Pulmonary artery endothelial cell (primary cell): ENCODE data around the gene NDUFA13. TPM values are rescaled to one million over a fixed set of nuclear protein-coding genes. Genes with fewer than 3 reads are reported as not detected.

ENCODE experiments used
- DNase-seq: peaks from one replicate; pipeline ENCODE4 v3.0.0-alpha.2; 2011; ENCODE audit warnings: low read depth, low spot score
- total RNA-seq: library from RNA; depleted of rRNA; stranded (reverse); fragments of >200 nt; gene quantifications from 2 replicates; pipeline ENCODE4 v1.2.3, GENCODE V29; 2014

Gene NDUFA13
- total RNA-seq, 1 donor from 2014 or later = 173 TPM

DNA sequence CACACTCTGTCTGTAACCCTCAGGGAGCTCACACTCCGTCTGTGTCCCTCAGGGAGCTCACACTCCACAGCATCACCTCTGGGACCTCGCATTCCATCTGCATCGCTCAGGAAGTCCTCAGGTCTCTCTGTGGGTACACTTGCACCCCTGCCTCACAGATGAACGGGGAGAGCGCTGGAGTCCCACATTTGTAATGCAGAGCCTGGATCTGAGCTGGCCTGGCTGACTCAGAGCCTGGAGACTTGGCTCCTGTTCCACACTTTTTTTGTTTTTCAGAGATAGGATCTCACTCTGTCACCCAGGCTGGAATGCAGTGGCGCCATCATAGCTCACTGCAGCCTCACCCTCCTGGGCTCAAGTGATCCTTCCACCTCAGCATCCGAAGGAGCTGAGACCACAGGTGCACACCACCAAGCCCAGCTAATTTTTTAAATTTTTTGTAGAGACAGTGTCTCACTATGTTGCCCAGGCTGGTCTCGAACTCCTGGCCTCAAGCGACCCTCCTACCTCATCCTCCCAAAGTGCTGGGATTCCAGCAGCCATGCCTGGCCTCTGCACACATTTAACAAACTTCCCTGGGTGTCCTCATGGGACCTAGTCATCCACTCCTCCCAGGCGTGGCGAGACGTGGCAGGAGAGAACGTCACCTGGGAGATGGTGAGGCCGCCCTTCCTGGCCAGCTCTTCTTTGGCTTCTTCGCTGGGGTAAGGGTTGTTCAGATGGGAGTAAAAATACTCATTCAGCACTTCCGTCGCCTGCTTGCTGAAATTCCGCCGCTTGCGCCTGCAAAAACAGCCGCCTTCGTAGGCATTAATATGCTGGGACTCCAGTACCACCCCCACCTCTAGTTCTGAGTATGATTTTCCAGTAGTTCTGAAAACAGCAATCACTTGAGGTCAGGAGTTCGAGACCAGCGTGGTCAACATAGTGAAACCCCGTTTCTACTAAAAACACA, 53.1 kb downstream of the NDUFA13 start:
- no peak for DNase-seq

GRCh38 chr19:19570571-19570970, 54.5 kb downstream of the NDUFA13 start:
- no peak for DNase-seq

DNA sequence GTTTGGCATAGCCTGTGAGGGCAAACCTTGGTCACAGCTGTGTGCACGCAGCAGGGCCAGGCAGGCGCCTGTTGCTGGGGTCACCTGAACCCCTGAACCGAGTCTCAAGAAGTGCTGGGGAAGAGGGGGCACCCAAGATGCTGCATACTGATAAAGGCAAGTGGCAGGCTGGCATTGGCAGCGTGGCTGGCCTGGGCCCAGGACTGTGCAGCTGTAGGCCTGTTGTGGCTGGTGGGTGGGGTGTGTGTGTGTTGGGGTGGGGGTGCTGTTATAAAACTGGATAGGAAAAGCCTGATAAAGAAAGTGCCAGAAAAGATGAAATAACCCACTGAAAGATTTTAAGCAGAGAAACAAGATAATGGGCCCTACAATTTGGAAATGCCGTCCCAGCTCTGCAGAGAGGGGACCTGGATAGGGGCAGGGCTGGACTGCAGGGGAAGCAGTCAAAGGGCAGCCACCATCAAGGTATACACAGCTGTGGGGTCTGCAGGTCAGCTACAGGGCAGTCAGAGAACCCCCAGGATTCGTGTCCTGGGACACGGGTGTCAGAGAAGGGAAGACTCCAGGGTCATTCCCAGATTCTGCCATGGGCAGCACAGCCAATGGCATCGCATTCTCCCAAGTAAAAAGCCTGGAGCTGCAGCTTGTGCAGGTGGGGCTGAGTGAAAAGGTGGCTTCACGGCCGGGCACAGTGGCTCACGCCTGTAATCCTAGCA, 55.2 kb downstream of the NDUFA13 start:
- no peak for DNase-seq

GRCh38 chr19:19575411-19575810, 59.4 kb downstream of the NDUFA13 start:
- DNase-seq = no peak

Other genes starting within 250 kb of the NDUFA13 start
- not detected in 2 replicates for gene TM6SF2, start 242.9 kb upstream of the NDUFA13 start, total RNA-seq
- 23.9 and 28.7 TPM in 2 replicates for gene SUGP1, start 195.7 kb upstream of the NDUFA13 start, total RNA-seq
- 23.7 and 29.1 TPM in 2 replicates for gene MAU2, start 195.4 kb upstream of the NDUFA13 start, total RNA-seq
- 67.4 and 72.9 TPM in 2 replicates for gene GATAD2A, start 110.5 kb upstream of the NDUFA13 start, total RNA-seq
- gene TSSK6, start 677 bp upstream of the NDUFA13 start, total RNA-seq = 0.79 and 1.3 TPM in 2 replicates
- gene YJEFN3, start 12.7 kb downstream of the NDUFA13 start, total RNA-seq = 0.13 and 0.28 TPM in 2 replicates
- not detected in 2 replicates for gene CILP2, start 22.0 kb downstream of the NDUFA13 start, total RNA-seq
- gene PBX4, start 102.5 kb downstream of the NDUFA13 start, total RNA-seq = 0.07 TPM in 2 replicates
- gene LPAR2, start 112.0 kb downstream of the NDUFA13 start, total RNA-seq = 0.33 and 0.53 TPM in 2 replicates
- gene GMIP, start 127.4 kb downstream of the NDUFA13 start, total RNA-seq = 7.2 and 9.2 TPM in 2 replicates
- 21.9 and 26.6 TPM in 2 replicates for gene ATP13A1, start 147.5 kb downstream of the NDUFA13 start, total RNA-seq
- 11.0 and 15.7 TPM in 2 replicates for gene ZNF101, start 152.6 kb downstream of the NDUFA13 start, total RNA-seq
- gene ZNF14, start 216.9 kb downstream of the NDUFA13 start, total RNA-seq = 3.7 and 5.2 TPM in 2 replicates